ENCODE data around the gene LGALS16.
"Not testable (repeated sequence)": the region's sequence is repeated elsewhere in the genome, so short reads cannot be mapped to it uniquely, and the experiment has no call there.

The LGALS16 gene

GRCh38 chr19:39679056-39679790 lies 23.5 kb downstream of the LGALS16 start:
- peak in 1 of 4 experiments; percentile 9 for DNase-seq

DNA sequence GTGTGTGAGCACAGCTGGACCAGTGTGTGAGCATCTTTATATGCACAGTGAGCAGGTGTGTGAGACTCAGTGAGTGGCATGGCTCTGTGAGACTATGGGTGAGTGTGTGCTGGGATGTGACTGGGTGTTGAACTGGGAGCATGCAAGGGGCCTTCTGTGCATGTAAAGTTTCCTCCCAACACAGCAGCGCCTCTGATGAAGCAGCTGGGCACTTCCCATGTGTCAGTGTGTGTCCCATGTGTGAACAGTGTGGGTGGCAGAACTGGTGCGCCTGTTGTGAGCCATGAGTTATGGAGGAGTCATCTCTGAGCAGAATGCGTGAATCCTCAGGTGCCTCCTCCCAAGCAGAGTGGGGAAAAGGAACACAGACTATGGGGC lies 24.1 kb downstream of the LGALS16 start:
- no peak for DNase-seq

DNA sequence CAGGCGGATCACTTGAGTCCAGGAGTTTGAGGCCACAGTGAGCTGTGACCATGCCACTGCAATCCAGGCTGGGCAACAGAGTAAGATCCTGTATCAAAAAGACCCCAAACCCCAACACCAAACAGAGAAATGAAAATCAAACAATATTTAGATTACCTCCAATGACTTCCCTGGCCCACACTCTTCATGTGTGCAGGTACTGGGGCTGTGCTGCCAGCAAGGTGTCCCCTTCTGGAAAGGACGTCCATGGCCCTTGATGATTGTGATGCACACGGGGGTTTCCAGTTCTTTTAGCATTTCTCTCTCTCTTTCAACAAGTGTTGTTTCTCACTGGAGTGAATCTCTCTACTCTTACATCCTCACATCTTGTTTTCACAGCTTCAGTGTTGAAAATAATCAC lies 24.9 kb downstream of the LGALS16 start:
- DNase-seq = no peak

DNA sequence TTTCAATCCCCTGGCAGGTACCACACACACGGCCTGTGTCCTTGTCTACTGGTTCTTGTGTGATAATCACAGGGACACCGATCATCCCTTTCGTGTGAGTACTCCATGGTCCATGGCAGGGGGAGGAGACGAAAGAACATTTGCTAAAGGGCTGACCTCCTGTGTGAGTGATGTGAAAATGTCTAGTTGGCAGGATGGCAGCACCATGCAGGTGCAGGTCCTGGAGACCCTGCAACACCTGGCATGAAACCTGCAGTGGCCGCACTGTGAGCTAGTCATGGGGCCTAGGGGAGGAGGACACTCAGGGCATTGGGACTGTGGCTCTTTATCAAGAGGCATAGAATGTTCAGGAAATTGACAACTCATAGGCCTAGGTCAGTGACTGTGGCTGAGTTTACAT lies 25.7 kb downstream of the LGALS16 start:
- no peak for DNase-seq

DNA sequence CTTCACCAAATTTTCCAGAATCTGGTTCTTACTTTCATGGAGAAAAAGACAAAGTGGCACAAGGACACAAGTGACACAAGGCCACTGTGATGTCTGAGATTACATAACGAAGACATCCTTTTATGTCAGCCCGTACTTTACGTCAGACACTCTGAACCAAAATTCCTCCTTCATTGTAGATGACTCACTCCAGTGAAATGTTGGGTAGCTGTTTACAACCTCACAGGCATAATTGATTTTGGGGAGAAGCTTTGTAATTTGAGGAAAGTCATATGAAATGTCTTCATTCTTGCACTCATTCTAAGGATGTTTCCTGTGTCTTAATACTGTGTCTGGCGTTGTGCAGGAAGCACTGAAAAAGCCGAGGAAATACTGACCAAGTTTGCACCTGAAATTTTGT lies 28.6 kb downstream of the LGALS16 start:
- DNase-seq = no peak

- no peak for DNase-seq
Observed at GRCh38 chr19:39686739-39687138, 31.0 kb downstream of the LGALS16 start.

DNA sequence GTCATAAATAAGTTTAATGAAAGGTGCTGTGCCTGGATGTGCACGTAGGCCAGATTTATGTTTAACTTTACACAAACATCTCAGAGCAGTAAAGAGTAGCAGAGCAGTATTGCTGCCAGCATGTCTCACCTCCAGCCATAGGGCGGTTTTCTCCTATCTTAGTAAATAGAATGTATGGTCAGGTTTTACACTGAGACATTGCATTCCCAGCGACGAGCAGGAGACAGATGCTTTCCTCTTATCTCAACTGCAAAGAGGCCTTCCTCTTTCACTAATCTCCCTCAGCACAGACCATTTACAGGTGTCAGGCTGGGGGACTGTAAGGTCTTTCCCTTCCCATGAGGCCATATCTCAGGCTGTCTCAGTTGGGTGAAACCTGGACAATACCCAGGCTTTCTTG lies 32.9 kb downstream of the LGALS16 start:
- not testable (repeated sequence) for DNase-seq

DNA sequence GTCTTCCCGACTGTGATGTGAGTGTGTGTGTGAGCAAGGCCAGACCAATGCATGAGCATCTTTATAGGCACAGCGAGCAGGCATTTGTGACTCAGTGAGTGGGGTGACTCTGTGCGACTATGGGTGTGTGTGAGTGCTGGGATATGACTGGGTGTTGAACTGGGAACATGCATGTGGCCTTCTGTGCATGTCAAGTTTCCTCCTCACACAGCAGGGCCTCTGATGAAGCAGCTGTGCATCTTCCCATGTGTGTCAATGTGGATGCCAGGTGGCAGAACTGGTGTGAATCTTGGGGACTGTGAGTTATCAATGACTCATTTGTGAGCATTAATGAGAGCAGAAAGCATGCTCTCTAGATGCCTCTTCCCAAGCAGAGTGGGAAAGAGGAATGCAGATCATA lies 36.5 kb downstream of the LGALS16 start:
- DNase-seq = no peak

- DNase-seq = no peak
Observed at GRCh38 chr19:39692822-39693221, 37.1 kb downstream of the LGALS16 start.

GRCh38 chr19:39695759-39696158 lies 40.0 kb downstream of the LGALS16 start:
- no peak for DNase-seq

GRCh38 chr19:39696387-39696786 lies 40.7 kb downstream of the LGALS16 start:
- DNase-seq = no peak

DNA sequence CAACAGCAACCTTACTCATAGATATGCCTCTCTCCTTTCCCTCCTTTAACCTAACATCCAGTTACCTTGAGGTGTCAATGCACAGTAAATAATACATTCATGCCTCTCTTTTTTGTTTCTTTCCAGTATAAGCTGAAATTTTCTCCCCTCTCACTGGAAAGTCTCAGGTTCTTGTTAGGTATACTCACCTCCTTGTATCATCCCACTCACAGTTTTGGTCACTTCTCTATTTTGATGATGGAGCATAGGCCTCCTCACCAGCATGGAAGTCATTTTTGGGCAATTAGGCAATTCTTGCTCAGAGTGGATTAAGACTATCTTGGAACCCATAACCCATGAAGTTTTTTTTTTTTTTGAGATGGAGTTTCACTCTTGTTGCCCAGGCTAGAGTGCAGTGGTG lies 42.8 kb downstream of the LGALS16 start:
- no peak for DNase-seq

DNA sequence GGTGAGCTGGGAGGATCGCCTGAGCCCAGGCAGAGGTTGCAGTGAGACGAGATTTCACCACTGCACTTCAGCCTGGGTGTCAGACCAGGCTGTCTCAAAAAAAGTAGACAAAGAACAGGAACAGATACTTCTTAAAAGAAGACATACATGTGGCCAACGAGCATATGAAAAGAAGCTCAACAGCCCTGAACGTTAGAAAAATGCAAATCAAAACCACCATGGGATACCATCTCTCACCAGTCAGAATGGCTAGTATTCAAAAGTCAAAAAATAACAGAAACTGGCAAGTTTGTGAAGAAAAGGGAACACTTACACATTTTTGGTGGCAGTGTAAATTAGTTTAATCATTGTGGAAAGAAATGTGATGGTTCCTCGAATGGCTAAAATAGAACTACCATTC lies 45.6 kb downstream of the LGALS16 start:
- no peak for DNase-seq

- no peak for DNase-seq
Observed at GRCh38 chr19:39704181-39705044, 48.7 kb downstream of the LGALS16 start, which contains the start of gene LGALS14. Gene LGALS14 (plus strand): TSS chr19:39704481. CDS start chr19:39704529, 48 bp downstream.

DNA sequence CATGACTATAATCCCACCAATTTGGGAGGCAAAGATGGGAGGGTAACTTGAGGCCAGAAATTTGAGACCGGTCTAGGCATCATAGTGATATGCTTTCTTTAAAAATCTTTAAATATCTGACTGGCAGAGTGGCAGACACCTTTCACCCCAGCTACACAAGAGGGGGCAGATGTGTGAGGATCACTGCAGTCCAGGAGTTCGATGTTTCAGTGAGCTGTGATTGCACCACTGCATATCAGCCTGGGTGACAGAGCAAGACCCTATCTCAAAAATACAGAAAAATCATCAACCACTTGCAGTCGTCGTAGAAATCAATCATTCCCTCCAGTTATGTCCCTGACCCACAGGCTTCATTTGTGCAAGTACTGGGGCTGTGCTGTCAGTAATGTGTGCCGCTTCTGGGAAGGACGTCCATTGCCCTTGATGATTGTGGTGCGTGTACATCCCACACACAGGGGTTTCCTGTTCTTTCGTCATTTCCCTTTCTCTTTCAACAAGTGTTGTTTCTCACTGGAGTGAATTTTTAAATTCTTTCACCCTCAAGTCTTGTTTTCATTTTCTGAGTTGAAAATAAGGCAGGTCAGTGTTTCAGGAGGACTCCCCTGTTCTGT lies 50.0 kb downstream of the LGALS16 start:
- DNase-seq = no peak

GRCh38 chr19:39708594-39708993 lies 52.9 kb downstream of the LGALS16 start:
- no peak for DNase-seq

DNA sequence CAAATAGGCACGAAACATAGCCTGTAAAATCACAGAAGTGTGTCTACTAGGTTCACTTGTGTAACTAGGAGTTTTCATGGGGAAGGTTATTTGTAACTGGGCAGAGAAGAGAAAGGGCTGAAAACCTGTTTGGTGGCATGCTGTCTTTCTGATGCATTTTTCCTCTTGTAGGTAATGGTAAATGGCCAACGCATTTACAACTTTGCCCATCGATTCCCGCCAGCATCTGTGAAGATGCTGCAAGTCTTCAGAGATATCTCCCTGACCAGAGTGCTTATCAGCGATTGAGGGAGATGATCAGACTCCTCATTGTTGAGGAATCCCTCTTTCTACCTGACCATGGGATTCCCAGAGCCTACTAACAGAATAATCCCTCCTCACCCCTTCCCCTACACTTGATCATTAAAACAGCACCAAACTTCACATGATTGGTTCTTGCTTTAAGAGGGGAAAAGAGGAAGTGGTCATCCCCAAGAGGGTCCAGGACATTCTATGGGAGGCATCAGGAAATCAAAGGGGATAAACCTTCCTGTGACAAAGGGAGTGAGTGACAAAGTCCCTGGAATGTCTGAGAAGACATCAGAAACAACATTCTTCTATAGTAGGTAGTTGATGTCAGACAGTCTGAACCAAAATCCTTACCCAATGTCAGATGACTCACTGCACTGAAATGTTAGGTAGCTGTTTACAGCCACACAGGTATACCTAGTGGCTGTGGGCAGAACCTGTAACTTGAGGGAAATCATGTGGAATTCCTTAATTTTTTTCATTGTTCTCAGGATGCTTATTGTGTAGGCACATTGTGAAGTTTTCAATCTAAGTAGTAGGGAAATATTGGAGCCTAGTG lies 53.5 kb downstream of the LGALS16 start:
- no peak for DNase-seq
